KOPT-K1 (cell line): ENCODE results near the gene FBXO42.

Source experiments
- H3K27ac ChIP-seq: fragments of 200-600 bp; sonication (generic); 2 replicates; pipeline ENCODE4 v1.5.1; 2016; ENCODE audit warnings: antibody characterized with exemption, mild to moderate bottlenecking, low read depth, low read length; ENCODE audit not compliant: poor library complexity, severe bottlenecking
- H3K36me3 ChIP-seq: fragments of 200-600 bp; sonication (generic); 2 replicates; pipeline ENCODE4 v1.5.1; 2017; ENCODE audit warnings: antibody characterized with exemption, mild to moderate bottlenecking, low read length, moderate library complexity; ENCODE audit not compliant: insufficient read depth
- H3K9me3 ChIP-seq: fragments of 200-600 bp; sonication (generic); 2 replicates; pipeline ENCODE4 v1.5.1; 2017; ENCODE audit warnings: antibody characterized with exemption, low read length, mild to moderate bottlenecking; ENCODE audit not compliant: insufficient read depth, poor library complexity, severe bottlenecking

FBXO42 gene

GRCh38 chr1:16208270-16208987, 143.9 kb downstream of the FBXO42 start:
- no peaks in the 10 kb centered on the region for H3K36me3 ChIP-seq
- H3K27ac ChIP-seq: no peak overlapping the region
- H3K9me3 ChIP-seq: no peaks in the 10 kb centered on the region

- Histone ChIP-seq H3K9me3 (no peaks in the 10 kb centered on the region), H3K36me3 (no peaks in the 10 kb centered on the region), H3K27ac (peak overlapping the region; percentile 72)
These were observed 144.7 kb downstream of the FBXO42 start for GRCh38 chr1:16207318-16208269.

GRCh38 chr1:16206547-16207317, 145.5 kb downstream of the FBXO42 start:
- peak overlapping the region; percentile 72 for H3K27ac ChIP-seq
- H3K36me3 ChIP-seq: no peaks in the 10 kb centered on the region
- H3K9me3 ChIP-seq: no peaks in the 10 kb centered on the region

- Histone ChIP-seq H3K9me3 (no peaks in the 10 kb centered on the region), H3K36me3 (no peaks in the 10 kb centered on the region), H3K27ac (peak overlapping the region; percentile 49)
These were observed 146.3 kb downstream of the FBXO42 start for GRCh38 chr1:16205891-16206546.

- H3K36me3 ChIP-seq: no peaks in the 10 kb centered on the region
- no peaks in the 10 kb centered on the region for H3K9me3 ChIP-seq
- no peak overlapping the region for H3K27ac ChIP-seq
These were observed 147.0 kb downstream of the FBXO42 start for GRCh38 chr1:16205334-16205671.

GRCh38 chr1:16204634-16205333, 147.5 kb downstream of the FBXO42 start:
- no peaks in the 10 kb centered on the region for H3K9me3 ChIP-seq
- no peak overlapping the region for H3K27ac ChIP-seq
- H3K36me3 ChIP-seq: no peaks in the 10 kb centered on the region

GRCh38 chr1:16204216-16204615, 148.1 kb downstream of the FBXO42 start:
- no peaks in the 10 kb centered on the region for H3K36me3 ChIP-seq
- no peaks in the 10 kb centered on the region for H3K9me3 ChIP-seq
- H3K27ac ChIP-seq: no peak overlapping the region

GRCh38 chr1:16203550-16203949, 148.7 kb downstream of the FBXO42 start:
- H3K36me3 ChIP-seq: no peaks in the 10 kb centered on the region
- no peaks in the 10 kb centered on the region for H3K9me3 ChIP-seq
- no peak overlapping the region for H3K27ac ChIP-seq

- no peaks in the 10 kb centered on the region for H3K36me3 ChIP-seq
- H3K27ac ChIP-seq: no peak overlapping the region
- no peaks in the 10 kb centered on the region for H3K9me3 ChIP-seq
These were observed 149.7 kb downstream of the FBXO42 start for GRCh38 chr1:16202281-16203210.

- H3K27ac ChIP-seq: no peak overlapping the region
- no peaks in the 10 kb centered on the region for H3K9me3 ChIP-seq
- H3K36me3 ChIP-seq: no peaks in the 10 kb centered on the region
These were observed 152.6 kb downstream of the FBXO42 start for GRCh38 chr1:16199700-16200099.

- Histone ChIP-seq H3K36me3 (no peaks in the 10 kb centered on the region), H3K9me3 (no peaks in the 10 kb centered on the region), H3K27ac (no peak overlapping the region)
These were observed 153.2 kb downstream of the FBXO42 start for GRCh38 chr1:16199157-16199501.

GRCh38 chr1:16198444-16199156, 153.7 kb downstream of the FBXO42 start:
- H3K36me3 ChIP-seq: no peaks in the 10 kb centered on the region
- no peaks in the 10 kb centered on the region for H3K9me3 ChIP-seq
- no peak overlapping the region for H3K27ac ChIP-seq

- Histone ChIP-seq H3K9me3 (no peaks in the 10 kb centered on the region), H3K27ac (no peak overlapping the region), H3K36me3 (no peaks in the 10 kb centered on the region)
These were observed 155.4 kb downstream of the FBXO42 start for GRCh38 chr1:16196874-16197273.
